ENCODE data around the gene ZNF790.

DNA sequence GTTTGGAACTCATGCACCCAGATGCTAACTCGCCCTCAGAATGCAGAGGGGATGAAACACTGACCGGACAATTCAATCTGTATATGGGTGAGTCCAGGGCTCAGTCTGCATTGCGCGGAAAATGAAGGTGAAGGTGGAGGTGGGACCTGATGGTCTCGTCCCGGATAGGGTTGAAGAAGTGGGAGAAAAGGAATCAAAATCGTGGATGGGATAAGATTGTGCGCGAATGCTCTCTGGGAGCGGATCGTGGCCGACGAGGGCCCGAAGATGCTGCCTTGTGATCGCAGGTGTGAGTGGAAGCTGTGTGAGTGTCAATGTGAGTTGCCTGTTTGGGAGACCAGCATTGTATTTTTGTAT lies 65.0 kb downstream of the ZNF790 start:
- no peak for TF ChIP-seq EZH2 (IDR thresholded peaks at IDR 0.05; ENCODE audit: insufficient read depth, poor library complexity, severe bottlenecking)
- TF ChIP-seq EZH2phosphoT487 (IDR thresholded peaks at IDR 0.05; ENCODE audit: insufficient read depth, low read depth), result no peak

All from GM23248 (cell line).